GM10248 (cell line): ENCODE measurements around the gene VASH1.

Experiments
- CTCF ChIA-PET: fragments of 300-600 bp; sonication (Branson Sonifier 250); formaldehyde crosslinking; extraction: SDS; loops from one replicate; lab custom pipeline; 2021; ENCODE audit warnings: antibody characterized with exemption; lab: Yijun Ruan, JAX
- POLR2A ChIA-PET: fragments of 350-650 bp; sonication (Branson Sonifier 250); formaldehyde crosslinking; extraction: SDS; loops from one replicate; lab custom pipeline; 2020; ENCODE audit warnings: antibody characterized with exemption; lab: Yijun Ruan, JAX
- DNase-seq: peaks from one replicate; pipeline ENCODE4 v3.0.0; 2012; ENCODE audit errors: extremely low spot score
- TF ChIP-seq, protein P1 (sequence below): IDR thresholded peaks from 2 replicates; pipeline ENCODE4 v1.5.1; 2012; ENCODE audit warnings: mild to moderate bottlenecking, low read depth; ENCODE audit errors: extremely low read depth, missing control alignments, control extremely low read depth

Gene VASH1

GRCh38 chr14:76810953-76811400 is 49.7 kb downstream of the VASH1 start:
- TF ChIP-seq, protein P1, sequence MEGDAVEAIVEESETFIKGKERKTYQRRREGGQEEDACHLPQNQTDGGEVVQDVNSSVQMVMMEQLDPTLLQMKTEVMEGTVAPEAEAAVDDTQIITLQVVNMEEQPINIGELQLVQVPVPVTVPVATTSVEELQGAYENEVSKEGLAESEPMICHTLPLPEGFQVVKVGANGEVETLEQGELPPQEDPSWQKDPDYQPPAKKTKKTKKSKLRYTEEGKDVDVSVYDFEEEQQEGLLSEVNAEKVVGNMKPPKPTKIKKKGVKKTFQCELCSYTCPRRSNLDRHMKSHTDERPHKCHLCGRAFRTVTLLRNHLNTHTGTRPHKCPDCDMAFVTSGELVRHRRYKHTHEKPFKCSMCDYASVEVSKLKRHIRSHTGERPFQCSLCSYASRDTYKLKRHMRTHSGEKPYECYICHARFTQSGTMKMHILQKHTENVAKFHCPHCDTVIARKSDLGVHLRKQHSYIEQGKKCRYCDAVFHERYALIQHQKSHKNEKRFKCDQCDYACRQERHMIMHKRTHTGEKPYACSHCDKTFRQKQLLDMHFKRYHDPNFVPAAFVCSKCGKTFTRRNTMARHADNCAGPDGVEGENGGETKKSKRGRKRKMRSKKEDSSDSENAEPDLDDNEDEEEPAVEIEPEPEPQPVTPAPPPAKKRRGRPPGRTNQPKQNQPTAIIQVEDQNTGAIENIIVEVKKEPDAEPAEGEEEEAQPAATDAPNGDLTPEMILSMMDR, result peak; percentile 63
- peak; percentile 44 for DNase-seq
- POLR2A ChIA-PET, result interaction anchor here (0.6 to 0.9 kb wide), 2 partner anchors 15 to 53 kb away, joined by 6 to 8 read pairs; partner anchors contain the start of gene LRRC74A
- CTCF ChIA-PET, result interaction anchor here (0.9 to 7.5 kb wide), 7 partner anchors 9 to 342 kb away, joined by 3 to 45 read pairs (median 11); no protein-coding TSS in a partner anchor

- DNase-seq, result no peak
- CTCF ChIA-PET, result interaction anchor here (0.9 to 7.5 kb wide), 8 partner anchors 9 to 341 kb away, joined by 3 to 45 read pairs (median 7); no protein-coding TSS in a partner anchor
- TF ChIP-seq, protein P1, result no peak
- POLR2A ChIA-PET, result interaction anchor here (0.6 to 0.9 kb wide), 2 partner anchors 14 to 53 kb away, joined by 6 to 8 read pairs; partner anchors contain the start of gene LRRC74A
These were observed 50.3 kb downstream of the VASH1 start for GRCh38 chr14:76811561-76811960.

DNA sequence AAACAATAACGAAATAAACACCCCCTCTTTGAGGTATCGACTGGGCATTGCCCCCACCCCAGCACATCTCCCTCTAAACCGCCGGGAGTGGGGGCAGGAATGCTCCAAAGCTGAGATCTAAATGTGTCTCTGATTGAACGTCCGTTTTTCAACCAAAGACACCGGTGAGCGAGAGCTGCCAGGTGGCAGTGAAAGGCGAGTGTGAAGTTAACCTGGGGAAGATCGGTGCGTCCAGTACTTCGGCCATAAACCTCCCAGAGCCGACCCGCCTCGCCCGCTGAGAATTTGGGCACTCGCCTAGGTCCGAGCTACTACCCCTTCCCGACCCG is 50.8 kb downstream of the VASH1 start:
- TF ChIP-seq, protein P1, result no peak
- peak; percentile 45 for DNase-seq
- CTCF ChIA-PET, result interaction anchor here (1.5 to 7.5 kb wide), 6 partner anchors 10 to 341 kb away, joined by 3 to 45 read pairs (median 12); no protein-coding TSS in a partner anchor
- POLR2A ChIA-PET, result no interaction called here

- CTCF ChIA-PET, result interaction anchor here (1.5 to 7.5 kb wide), 4 partner anchors 10 to 103 kb away, joined by 3 to 45 read pairs (median 25); no protein-coding TSS in a partner anchor
- POLR2A ChIA-PET, result no interaction called here
- TF ChIP-seq, protein P1, result no peak
These were observed 51.4 kb downstream of the VASH1 start, which contains the start of gene ANGEL1 for GRCh38 chr14:76812422-76813383. Gene ANGEL1 (minus strand): TSS chr14:76812882. CDS start chr14:76812827, 55 bp downstream.

GRCh38 chr14:76814726-76815645 is 53.7 kb downstream of the VASH1 start:
- TF ChIP-seq, protein P1, result no peak
- POLR2A ChIA-PET, result no interaction called here
- no peak for DNase-seq
- CTCF ChIA-PET, result interaction anchor here (1.2 kb wide), 2 partner anchors 9 to 11 kb away, joined by 3 to 5 read pairs; partner anchors contain the start of gene LRRC74A

More at GRCh38 chr14:76812422-76813383, 51.4 kb downstream of the VASH1 start, which contains the start of gene ANGEL1:
- peak; percentile 93 for DNase-seq

DNA sequence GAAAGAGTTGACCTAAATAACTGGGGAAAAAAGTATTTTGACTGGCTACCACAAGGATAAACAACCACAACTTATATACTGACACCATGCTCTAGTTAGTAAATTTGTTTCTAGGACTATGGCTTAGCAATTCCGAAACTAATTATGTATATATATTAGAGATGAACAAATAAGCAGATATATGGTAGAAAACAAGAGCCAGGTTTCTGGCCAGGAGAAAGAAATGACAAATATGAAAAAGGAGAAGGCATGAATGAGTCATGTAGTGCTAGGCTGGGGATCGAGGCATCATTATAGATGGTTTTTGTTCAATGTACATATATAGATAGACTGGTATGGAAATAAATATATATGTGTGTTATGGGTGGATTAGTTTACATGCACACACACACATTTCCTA is 59.4 kb downstream of the VASH1 start:
- TF ChIP-seq, protein P1, result no peak

More for the DNA sequence above, 59.4 kb downstream of the VASH1 start:
- ChIA-PET POLR2A (interaction anchor here (0.6 kb wide), 1 partner anchor 1470 kb away, joined by 13 read pairs; no protein-coding TSS in a partner anchor), CTCF (interaction anchor here (1.1 kb wide), 1 partner anchor 56 kb away, joined by 3 read pairs; no protein-coding TSS in a partner anchor)
- no peak for DNase-seq
